HepG2 (cell line): Measurements from ENCODE around the gene LITAF. TPM values are rescaled to one million over a fixed set of nuclear protein-coding genes. Genes with fewer than 3 reads are reported as not detected.

Experiments
- ATAC-seq: fragments of 200-7000 bp; cut with Tn5 transposase; 3 replicates; pipeline ENCODE4 v1.9.1; 2020; ENCODE audit warnings: mild to moderate bottlenecking, moderate library complexity
- BruUV-seq: library from RNA; stranded (reverse); fragments of 400-500 nt; replicated peaks from 2 replicates; lab custom pipeline; 2021; lab: Mats Ljungman, UMichigan
- CTCF ChIA-PET: fragments of 300-600 bp; formaldehyde crosslinking; extraction: SDS; loops from one replicate; lab custom pipeline; 2021; ENCODE audit warnings: low total read pairs, inconsistent platforms, low intra/inter-chr PET ratio; lab: Yijun Ruan, JAX
- POLR2A ChIA-PET: fragments of 350-600 bp; sonication (Branson Sonifier 250); formaldehyde crosslinking; loops from one replicate; lab custom pipeline; 2020; ENCODE audit warnings: antibody characterized with exemption, inconsistent platforms; lab: Yijun Ruan, JAX
- DNase-seq: peaks from one replicate; pipeline ENCODE4 v3.0.0-alpha.2; 2015; ENCODE audit warnings: low spot score
- FAIRE-seq: peaks from 3 replicates; lab custom pipeline; 2011; peaks lifted over from hg19 to GRCh38; lab: Jason Lieb, UNC
- H2AFZ ChIP-seq: one replicate; pipeline ENCODE4 v1.6.1; 2011; ENCODE audit warnings: low read length, inconsistent platforms
- H3K27ac ChIP-seq: fragments of 300-600 bp; 3 replicates; pipeline ENCODE4 v1.8.0; 2011; ENCODE audit warnings: mixed run types, mild to moderate bottlenecking, mixed read lengths, low read length, inconsistent platforms; ENCODE audit not compliant: insufficient read depth; ENCODE audit errors: extremely low read length
- H3K27me3 ChIP-seq, 2 experiments: fragments of 200-600 bp in 1 of 2; 2 replicates in 1 of 2; 3 replicates in 1 of 2; pipeline versions ENCODE4 v1.6.0 to v1.8.0; 2011; ENCODE audit warnings: low read length in 2 of 2, mild to moderate bottlenecking in 2 of 2, moderate library complexity in 2 of 2, inconsistent platforms in 1 of 2; ENCODE audit not compliant: insufficient read depth in 2 of 2, control insufficient read depth in 1 of 2
- H3K36me3 ChIP-seq, 2 experiments: fragments of 200-600 bp in 1 of 2; replicated peaks in 1 of 2; 2 replicates in 1 of 2; 3 replicates in 1 of 2; pipeline versions ENCODE4 v1.5.1 to v1.8.0; 2011; ENCODE audit warnings: low read length in 2 of 2, inconsistent platforms in 1 of 2; ENCODE audit not compliant: insufficient read depth in 2 of 2, control insufficient read depth in 1 of 2
- H3K4me1 ChIP-seq: 2 replicates; pipeline ENCODE4 v1.5.1; 2012; ENCODE audit warnings: low read length, inconsistent platforms; ENCODE audit not compliant: insufficient read depth
- H3K4me2 ChIP-seq: 2 replicates; pipeline ENCODE4 v1.6.0; 2011; ENCODE audit warnings: low read depth, low read length, inconsistent platforms
- H3K4me3 ChIP-seq, 3 experiments: fragments of 200-600 bp in 1 of 3; sonication (generic), shearing (Covaris generic) in 1 of 3; replicated peaks in 1 of 3; 2 replicates each; pipeline ENCODE4 v1.5.1; 2011 to 2016; ENCODE audit warnings: low read length in 3 of 3, inconsistent platforms in 2 of 3, low read depth in 2 of 3, mild to moderate bottlenecking in 2 of 3, control low read depth in 1 of 3, mixed read lengths in 1 of 3; ENCODE audit not compliant: insufficient read depth in 1 of 3
- H3K79me2 ChIP-seq: one replicate; pipeline ENCODE4 v1.6.1; 2011; ENCODE audit warnings: low read length, inconsistent platforms; ENCODE audit not compliant: insufficient read depth
- H3K9ac ChIP-seq: 2 replicates; pipeline ENCODE4 v1.6.0; 2011; ENCODE audit warnings: mild to moderate bottlenecking, low read depth, low read length, inconsistent platforms; ENCODE audit not compliant: insufficient read depth
- H3K9me3 ChIP-seq: 2 replicates; pipeline ENCODE4 v1.5.1; 2012; ENCODE audit warnings: mild to moderate bottlenecking, low read length
- H4K20me1 ChIP-seq: 2 replicates; pipeline ENCODE4 v1.6.0; 2011; ENCODE audit warnings: inconsistent platforms, mild to moderate bottlenecking, low read length, moderate library complexity; ENCODE audit not compliant: insufficient read depth
- CCAR2 ChIP-seq: fragments of 200-400 bp; formaldehyde crosslinking; optimal IDR thresholded peaks from 2 replicates; pipeline ENCODE3; 2018; ENCODE audit warnings: low read depth, mild to moderate bottlenecking, low read length, moderate library complexity
- ETV5 ChIP-seq: IDR thresholded peaks from 2 replicates; pipeline ENCODE4 v1.6.1; 2018; ENCODE audit warnings: missing biosample characterization, missing genetic modification reagents, inconsistent platforms, borderline replicate concordance
- HNRNPK ChIP-seq: fragments of 200-400 bp; formaldehyde crosslinking; IDR thresholded peaks from 2 replicates; pipeline ENCODE4 v1.6.1; 2018; ENCODE audit warnings: low read length, low read depth, moderate library complexity, mild to moderate bottlenecking; ENCODE audit not compliant: poor library complexity, severe bottlenecking
- MIER2 ChIP-seq: IDR thresholded peaks from 2 replicates; pipeline ENCODE4 v1.6.1; 2016; ENCODE audit warnings: missing biosample characterization, missing genetic modification reagents
- PCBP2 ChIP-seq: fragments of 200-400 bp; formaldehyde crosslinking; optimal IDR thresholded peaks from 2 replicates; pipeline ENCODE3; 2018; ENCODE audit warnings: low read length, low read depth; ENCODE audit not compliant: poor library complexity, severe bottlenecking
- SIN3A ChIP-seq: IDR thresholded peaks from 2 replicates; pipeline ENCODE4 v1.6.1; 2011; ENCODE audit warnings: low read depth, mild to moderate bottlenecking, control low read depth, low read length, borderline replicate concordance
- SPEN ChIP-seq: sonication (generic); formaldehyde crosslinking; IDR thresholded peaks from 2 replicates; pipeline ENCODE4 v1.5.1; 2020; ENCODE audit warnings: low read depth, mild to moderate bottlenecking, missing genetic modification reagents
- TARDBP ChIP-seq: sonication (generic); formaldehyde crosslinking; IDR thresholded peaks from 2 replicates; pipeline ENCODE4 v1.8.0; 2022; ENCODE audit warnings: mild to moderate bottlenecking, missing genetic modification reagents
- YEATS4 ChIP-seq: sonication (generic); formaldehyde crosslinking; IDR thresholded peaks from 2 replicates; pipeline ENCODE4 v1.4.0; 2020; ENCODE audit warnings: missing genetic modification reagents, borderline replicate concordance
- ZNF263 ChIP-seq: sonication (generic); formaldehyde crosslinking; IDR thresholded peaks from 2 replicates; pipeline ENCODE4 v1.4.0; 2020; ENCODE audit warnings: missing genetic modification reagents
- ZNF577 ChIP-seq: sonication (generic); formaldehyde crosslinking; IDR thresholded peaks from 2 replicates; pipeline ENCODE4 v1.4.0; 2020; ENCODE audit warnings: mild to moderate bottlenecking, low read depth, missing genetic modification reagents, borderline replicate concordance
- WGBS: methylation state at CpG from one replicate; pipeline ENCODE4 v1.1.6; 2017; ENCODE audit warnings: low lambda C conversion rate; 5-methylcytosine and 5-hydroxymethylcytosine counted together
- in situ Hi-C: cut with HindIII; loops from 2 replicates; pipeline ENCODE4 v1.10.0; 2017; ENCODE audit warnings: low pct_unique_long_range_greater_than_20kb; ENCODE audit not compliant: extremely low pct_ligation_motif_present
- intact Hi-C: fragments of 100-400 bp; cut with micrococcal nuclease; formaldehyde crosslinking; loops from one replicate; pipeline ENCODE4 v1.10.0; 2022; ENCODE audit not compliant: unreplicated experiment
- polyA plus RNA-seq, 8 experiments: library from polyadenylated mRNA; depleted of rRNA in 3 of 8; stranded (reverse) in 7 of 8; unstranded in 1 of 8; fragments of >200 nt; fragmentation: Illumina TruSeq in 4 of 8; extraction: Trizol in 4 of 8; gene quantifications; 2 replicates each; pipeline versions ENCODE4 v1.2.1 to v1.2.3, GENCODE V29; 2011 to 2016; ENCODE audit warnings: low read depth in 4 of 8, missing spikeins in 1 of 8, mixed read lengths in 1 of 8; ENCODE audit not compliant: insufficient read depth in 1 of 8
- total RNA-seq, 5 experiments: library from RNA; depleted of rRNA; stranded (reverse); fragments of >200 nt; fragmentation: Illumina TruSeq; extraction: Trizol; gene quantifications; 2 replicates each; pipeline ENCODE4 v1.2.3, GENCODE V29; 2016; ENCODE audit warnings: low read depth in 1 of 5
- TF ChIP-seq, protein P1 (sequence below): sonication (generic); formaldehyde crosslinking; IDR thresholded peaks from 2 replicates; pipeline ENCODE4 v1.5.0; 2020; ENCODE audit warnings: mild to moderate bottlenecking, missing genetic modification reagents, borderline replicate concordance

Gene LITAF
- total and polyA plus RNA-seq, 2 of the 13 experiments (the other 11 are each of a cell fraction or from before 2014, with no cell fraction given): 80.1 to 141 TPM

DNA sequence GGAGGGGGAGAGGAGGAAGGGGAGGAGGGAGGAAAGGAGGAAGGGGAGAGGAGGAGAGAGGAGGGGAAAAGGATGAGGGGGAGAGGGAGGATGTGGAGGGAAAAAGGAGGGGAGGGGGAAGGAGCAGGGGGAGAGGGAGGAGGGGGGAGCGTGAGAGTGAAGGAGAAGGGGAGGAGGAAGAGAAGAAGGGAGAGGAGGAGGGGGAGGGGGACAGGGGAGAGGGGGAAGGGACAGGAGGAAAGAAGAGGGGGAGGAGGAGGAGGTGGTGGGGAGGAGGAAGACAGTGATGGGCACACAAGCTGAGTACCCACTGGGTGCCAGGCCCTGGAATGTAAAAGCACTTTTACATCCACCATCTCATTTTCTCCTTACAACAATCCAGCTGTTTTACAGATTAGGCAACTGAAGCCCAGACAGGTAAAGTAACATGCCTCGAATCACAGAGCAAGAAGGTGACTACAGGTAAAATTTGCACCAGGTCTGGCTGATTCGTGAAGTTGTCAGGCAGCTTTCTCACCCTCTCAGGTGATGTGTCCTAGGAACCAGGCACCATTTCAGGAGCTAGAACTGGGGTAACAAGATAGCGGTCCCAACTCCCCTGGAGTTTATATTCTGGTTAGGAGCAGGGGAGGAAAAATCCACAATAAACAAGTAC lies 10.0 kb upstream of the LITAF start:
- Histone ChIP-seq H3K27ac (no peak overlapping the region), H3K9ac (no peak overlapping the region), H3K9me3 (no peaks in the 10 kb centered on the region), H2AFZ (no peak overlapping the region), H3K4me1 (peaks cover 63% of the 10 kb centered on the region), H3K27me3 (peaks cover 9 to 52% of the 10 kb centered on the region in 2 experiments), H3K36me3 (no peaks in the 10 kb centered on the region), H4K20me1 (no peaks in the 10 kb centered on the region), H3K4me2 (peak overlapping the region; percentile 70), H3K79me2 (no peaks in the 10 kb centered on the region), H3K4me3 (no peak overlapping the region)
- no TSS peak for BruUV-seq
- POLR2A ChIA-PET: interaction anchor here (1.2 to 2.7 kb wide), 3 partner anchors 10 to 34 kb away, joined by 3 to 14 read pairs (median 4); partner anchors contain the start of gene LITAF
- intact Hi-C loops (no loop called here), in situ Hi-C loops (no loop called here)
- FAIRE-seq: no peak
- TF ChIP-seq SPEN: 0 out of 2 replicates have a peak, but pooled peaks have one; percentile 13
- TF ChIP-seq MIER2 (CRISPR knock-in tag): no peak
- TF ChIP-seq ETV5 (CRISPR knock-in tag): no peak
- TF ChIP-seq YEATS4 (CRISPR knock-in tag): no peak
- TF ChIP-seq SIN3A: no peak
- TF ChIP-seq CCAR2: peak; percentile 9
- peak; percentile 92 for TF ChIP-seq HNRNPK
- 0 out of 2 replicates have a peak, but pooled peaks have one; percentile 31 for TF ChIP-seq ZNF263 (CRISPR knock-in tag)
- peak; percentile 87 for TF ChIP-seq PCBP2
- TF ChIP-seq TARDBP: 0 out of 2 replicates have a peak, but pooled peaks have one; percentile 1
- no peak for TF ChIP-seq ZNF577
- TF ChIP-seq, protein P1, sequence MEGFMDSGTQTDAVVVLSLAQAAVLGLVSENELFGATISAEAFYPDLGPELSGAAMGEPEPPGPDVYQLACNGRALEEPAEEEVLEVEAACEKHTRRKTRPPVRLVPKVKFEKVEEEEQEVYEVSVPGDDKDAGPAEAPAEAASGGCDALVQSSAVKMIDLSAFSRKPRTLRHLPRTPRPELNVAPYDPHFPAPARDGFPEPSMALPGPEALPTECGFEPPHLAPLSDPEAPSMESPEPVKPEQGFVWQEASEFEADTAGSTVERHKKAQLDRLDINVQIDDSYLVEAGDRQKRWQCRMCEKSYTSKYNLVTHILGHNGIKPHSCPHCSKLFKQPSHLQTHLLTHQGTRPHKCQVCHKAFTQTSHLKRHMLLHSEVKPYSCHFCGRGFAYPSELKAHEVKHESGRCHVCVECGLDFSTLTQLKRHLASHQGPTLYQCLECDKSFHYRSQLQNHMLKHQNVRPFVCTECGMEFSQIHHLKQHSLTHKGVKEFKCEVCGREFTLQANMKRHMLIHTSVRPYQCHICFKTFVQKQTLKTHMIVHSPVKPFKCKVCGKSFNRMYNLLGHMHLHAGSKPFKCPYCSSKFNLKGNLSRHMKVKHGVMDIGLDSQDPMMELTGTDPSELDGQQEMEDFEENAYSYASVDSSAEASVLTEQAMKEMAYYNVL: no peak
- ATAC-seq: no peak
- DNase-seq: no peak
- CTCF ChIA-PET: interaction anchor here (1.1 kb wide), 1 partner anchor 65 kb away, joined by 4 read pairs; no protein-coding TSS in a partner anchor
- WGBS: 21% methylated on average over 4 of the region's 4 CpGs
